Tibial nerve (tissue), 3 donors: ENCODE measurements around the gene WWC1.

Experiments
- POLR2A ChIP-seq, 2 donors: fragments of 450-650 bp; IDR thresholded peaks; one replicate each; pipeline ENCODE4 v1.6.1; 2017; ENCODE audit warnings: antibody characterized with exemption in 2 of 2, mild to moderate bottlenecking in 2 of 2, moderate library complexity in 2 of 2
- TF ChIP-seq, protein P1 (sequence below), 5 experiments: fragments of 200-600 bp in 3 of 5; fragments of 450-650 bp in 2 of 5; sonication (generic) in 3 of 5; IDR thresholded peaks; one replicate each; pipeline ENCODE4 v1.5.1; 2016 to 2019; ENCODE audit warnings: antibody characterized with exemption in 5 of 5, mild to moderate bottlenecking in 3 of 5, moderate library complexity in 2 of 5

DNA sequence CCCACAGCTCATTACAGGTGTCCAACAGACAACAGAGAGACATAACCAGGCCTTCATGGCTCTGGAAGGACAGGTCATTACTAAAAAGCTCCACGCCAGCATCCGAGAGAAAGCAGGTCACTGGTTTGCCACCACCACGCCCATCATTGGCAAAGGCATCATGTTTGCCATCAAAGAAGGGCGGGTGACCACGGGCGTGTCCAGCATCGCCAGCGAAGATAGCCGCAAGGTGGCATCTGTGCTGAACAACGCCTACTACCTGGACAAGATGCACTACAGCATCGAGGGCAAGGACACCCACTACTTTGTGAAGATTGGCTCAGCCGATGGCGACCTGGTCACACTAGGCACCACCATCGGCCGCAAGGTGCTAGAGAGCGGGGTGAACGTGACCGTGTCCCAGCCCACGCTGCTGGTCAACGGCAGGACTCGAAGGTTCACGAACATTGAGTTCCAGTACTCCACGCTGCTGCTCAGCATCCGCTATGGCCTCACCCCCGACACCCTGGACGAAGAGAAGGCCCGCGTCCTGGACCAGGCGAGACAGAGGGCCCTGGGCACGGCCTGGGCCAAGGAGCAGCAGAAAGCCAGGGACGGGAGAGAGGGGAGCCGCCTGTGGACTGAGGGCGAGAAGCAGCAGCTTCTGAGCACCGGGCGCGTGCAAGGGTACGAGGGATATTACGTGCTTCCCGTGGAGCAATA is 29.3 kb upstream of the WWC1 start:
- TF ChIP-seq, protein P1, sequence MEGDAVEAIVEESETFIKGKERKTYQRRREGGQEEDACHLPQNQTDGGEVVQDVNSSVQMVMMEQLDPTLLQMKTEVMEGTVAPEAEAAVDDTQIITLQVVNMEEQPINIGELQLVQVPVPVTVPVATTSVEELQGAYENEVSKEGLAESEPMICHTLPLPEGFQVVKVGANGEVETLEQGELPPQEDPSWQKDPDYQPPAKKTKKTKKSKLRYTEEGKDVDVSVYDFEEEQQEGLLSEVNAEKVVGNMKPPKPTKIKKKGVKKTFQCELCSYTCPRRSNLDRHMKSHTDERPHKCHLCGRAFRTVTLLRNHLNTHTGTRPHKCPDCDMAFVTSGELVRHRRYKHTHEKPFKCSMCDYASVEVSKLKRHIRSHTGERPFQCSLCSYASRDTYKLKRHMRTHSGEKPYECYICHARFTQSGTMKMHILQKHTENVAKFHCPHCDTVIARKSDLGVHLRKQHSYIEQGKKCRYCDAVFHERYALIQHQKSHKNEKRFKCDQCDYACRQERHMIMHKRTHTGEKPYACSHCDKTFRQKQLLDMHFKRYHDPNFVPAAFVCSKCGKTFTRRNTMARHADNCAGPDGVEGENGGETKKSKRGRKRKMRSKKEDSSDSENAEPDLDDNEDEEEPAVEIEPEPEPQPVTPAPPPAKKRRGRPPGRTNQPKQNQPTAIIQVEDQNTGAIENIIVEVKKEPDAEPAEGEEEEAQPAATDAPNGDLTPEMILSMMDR (IDR thresholded peaks at IDR 0.05) = no peak
- TF ChIP-seq POLR2A (IDR thresholded peaks at IDR 0.05) = no peak
